Effector CD4-positive, alpha-beta T cell (primary cell): ENCODE measurements around the gene ZNF331.

Source experiments
- DNase-seq: peaks from one replicate; pipeline ENCODE4 v3.0.0-alpha.2; 2020

ZNF331 gene

GRCh38 chr19:53521373-53522202 is 16.4 kb upstream of the ZNF331 start:
- no peak for DNase-seq

GRCh38 chr19:53525922-53526321 is 12.0 kb upstream of the ZNF331 start:
- no peak for DNase-seq

GRCh38 chr19:53530622-53531021 is 7.3 kb upstream of the ZNF331 start:
- no peak for DNase-seq

GRCh38 chr19:53531457-53531856 is 6.5 kb upstream of the ZNF331 start:
- DNase-seq, result no peak

- DNase-seq, result no peak
Measured at GRCh38 chr19:53532362-53532761, 5.6 kb upstream of the ZNF331 start.

GRCh38 chr19:53536225-53536548 is 1.8 kb upstream of the ZNF331 start:
- no peak for DNase-seq

GRCh38 chr19:53537121-53537520 is 824 bp upstream of the ZNF331 start:
- no peak for DNase-seq

- DNase-seq, result no peak
Measured at GRCh38 chr19:53538378-53539109, 599 bp downstream of the ZNF331 start.

- DNase-seq, result no peak
Measured at GRCh38 chr19:53540091-53540490, 2.1 kb downstream of the ZNF331 start.

- no peak for DNase-seq
Measured at GRCh38 chr19:53541971-53542370, 4.0 kb downstream of the ZNF331 start.

GRCh38 chr19:53545271-53546065 is 7.5 kb downstream of the ZNF331 start:
- no peak for DNase-seq

- DNase-seq, result no peak
Measured at GRCh38 chr19:53546758-53547513, 9.0 kb downstream of the ZNF331 start.

- DNase-seq, result no peak
Measured at GRCh38 chr19:53549340-53549739, 11.4 kb downstream of the ZNF331 start.

GRCh38 chr19:53552001-53552721 is 14.2 kb downstream of the ZNF331 start:
- no peak for DNase-seq

- no peak for DNase-seq
Measured at GRCh38 chr19:53553156-53553555, 15.2 kb downstream of the ZNF331 start.

GRCh38 chr19:53553865-53554791 is 16.2 kb downstream of the ZNF331 start:
- DNase-seq, result peak; percentile 88

GRCh38 chr19:53554804-53555203 is 16.9 kb downstream of the ZNF331 start:
- no peak for DNase-seq

- DNase-seq, result no peak
Measured at GRCh38 chr19:53555352-53555751, 17.4 kb downstream of the ZNF331 start.

- no peak for DNase-seq
Measured at GRCh38 chr19:53571339-53571738, 33.4 kb downstream of the ZNF331 start.

GRCh38 chr19:53576941-53577653 is 39.2 kb downstream of the ZNF331 start:
- no peak for DNase-seq
